ENCODE results near the gene SMC6. TPM values are rescaled to one million over a fixed set of nuclear protein-coding genes. Genes with fewer than 3 reads are reported as not detected.

SMC6 gene
- total RNA-seq, 1 experiment from 2014 or later: 46.7 TPM

- TF ChIP-seq STAT6 (CRISPR knock-in tag; conservative IDR thresholded peaks at IDR 0.05; ENCODE audit: low read depth) (no peak), USF1 (CRISPR knock-in tag; IDR thresholded peaks at IDR 0.05) (peak; percentile 40; the same call in 1 of the 2 replicates), PRDM15 (CRISPR knock-in tag; IDR thresholded peaks at IDR 0.05) (no peak), ZNF121 (CRISPR knock-in tag; IDR thresholded peaks at IDR 0.05) (no peak), ARID4B (CRISPR knock-in tag; IDR thresholded peaks at IDR 0.05; ENCODE audit: borderline replicate concordance) (peak; percentile 78; the same call in 1 of the 2 replicates), ZNF671 (CRISPR knock-in tag; IDR thresholded peaks at IDR 0.05) (no peak), ZBTB21 (CRISPR knock-in tag; IDR thresholded peaks at IDR 0.05; ENCODE audit: borderline replicate concordance) (no peak), ZNF232 (CRISPR knock-in tag; IDR thresholded peaks at IDR 0.05) (no peak; the same call in 1 of the 2 replicates), ZNF532 (CRISPR knock-in tag; IDR thresholded peaks at IDR 0.05; ENCODE audit: borderline replicate concordance) (no peak), NFYB (CRISPR knock-in tag; conservative IDR thresholded peaks at IDR 0.05; ENCODE audit: low read depth) (no peak), MXD4 (CRISPR knock-in tag; IDR thresholded peaks at IDR 0.05; ENCODE audit: borderline replicate concordance) (no peak), KAT7 (CRISPR knock-in tag; IDR thresholded peaks at IDR 0.05; ENCODE audit: borderline replicate concordance) (0 out of 2 replicates have a peak, but pooled peaks have one; percentile 78), ZNF281 (CRISPR knock-in tag; IDR thresholded peaks at IDR 0.05) (no peak), ZSCAN18 (CRISPR knock-in tag; IDR thresholded peaks at IDR 0.05) (no peak), ESRRA (CRISPR knock-in tag; IDR thresholded peaks at IDR 0.05; ENCODE audit: borderline replicate concordance) (no peak)
Observed at GRCh38 chr2:17752892-17753802, 463 bp downstream of the SMC6 start (continued).
